ENCODE data around the gene GRB10.

DNA sequence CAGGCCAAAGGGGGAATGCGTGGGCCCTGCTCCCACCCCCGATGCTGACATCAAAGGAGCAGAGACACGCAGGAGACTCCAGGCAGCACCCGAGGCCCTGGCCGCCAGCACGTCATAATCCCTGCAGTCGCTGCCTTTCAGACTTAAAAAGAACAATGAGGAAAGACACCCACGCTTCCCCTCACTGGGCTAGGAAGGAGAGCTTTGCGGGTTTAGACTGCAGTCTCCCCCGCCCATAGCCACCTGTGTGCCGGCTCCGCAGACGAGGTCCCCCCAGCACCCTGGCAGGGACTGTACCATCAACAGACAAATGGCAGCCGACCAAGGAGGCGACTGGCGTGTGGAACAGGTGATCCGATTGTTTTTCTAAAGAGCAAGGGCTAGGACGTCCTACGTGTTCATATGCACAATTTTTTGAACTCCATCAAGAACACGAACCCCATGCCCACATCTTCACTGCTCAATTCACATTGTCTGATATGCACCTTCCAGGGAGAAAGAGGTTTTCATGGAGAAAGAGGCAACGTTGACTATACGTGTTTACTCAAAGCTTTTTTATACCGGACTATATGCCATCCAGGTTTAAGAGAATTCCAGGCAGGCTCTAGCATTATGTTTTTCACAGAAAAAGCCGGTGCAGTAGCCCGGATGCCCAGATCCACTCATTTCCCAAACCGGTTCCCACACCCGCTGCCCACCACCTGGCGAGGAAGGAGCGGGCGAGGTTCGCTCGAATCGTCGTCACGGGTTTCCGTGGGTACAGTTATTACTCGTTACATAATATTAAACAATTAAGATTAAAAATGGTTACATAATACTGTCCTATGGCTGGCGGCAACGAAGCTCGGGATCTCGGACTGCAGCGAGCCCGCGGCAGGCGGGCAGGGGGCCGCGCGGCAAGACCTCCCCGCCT lies 1.1 kb downstream of the GRB10 start:
- TF ChIP-seq, protein P1, sequence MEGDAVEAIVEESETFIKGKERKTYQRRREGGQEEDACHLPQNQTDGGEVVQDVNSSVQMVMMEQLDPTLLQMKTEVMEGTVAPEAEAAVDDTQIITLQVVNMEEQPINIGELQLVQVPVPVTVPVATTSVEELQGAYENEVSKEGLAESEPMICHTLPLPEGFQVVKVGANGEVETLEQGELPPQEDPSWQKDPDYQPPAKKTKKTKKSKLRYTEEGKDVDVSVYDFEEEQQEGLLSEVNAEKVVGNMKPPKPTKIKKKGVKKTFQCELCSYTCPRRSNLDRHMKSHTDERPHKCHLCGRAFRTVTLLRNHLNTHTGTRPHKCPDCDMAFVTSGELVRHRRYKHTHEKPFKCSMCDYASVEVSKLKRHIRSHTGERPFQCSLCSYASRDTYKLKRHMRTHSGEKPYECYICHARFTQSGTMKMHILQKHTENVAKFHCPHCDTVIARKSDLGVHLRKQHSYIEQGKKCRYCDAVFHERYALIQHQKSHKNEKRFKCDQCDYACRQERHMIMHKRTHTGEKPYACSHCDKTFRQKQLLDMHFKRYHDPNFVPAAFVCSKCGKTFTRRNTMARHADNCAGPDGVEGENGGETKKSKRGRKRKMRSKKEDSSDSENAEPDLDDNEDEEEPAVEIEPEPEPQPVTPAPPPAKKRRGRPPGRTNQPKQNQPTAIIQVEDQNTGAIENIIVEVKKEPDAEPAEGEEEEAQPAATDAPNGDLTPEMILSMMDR (IDR thresholded peaks at IDR 0.05), result no peak
- TF ChIP-seq POLR2A (IDR thresholded peaks at IDR 0.05), result no peak

Data from uterus (tissue), 2 donors.